Peyer's patch (tissue), 4 donors: ENCODE results near the gene SLAMF9.

ENCODE experiments used
- POLR2A ChIP-seq, 2 donors: fragments of 450-650 bp; IDR thresholded peaks; one replicate each; pipeline ENCODE4 v1.5.1; 2017; ENCODE audit warnings: antibody characterized with exemption in 2 of 2, mild to moderate bottlenecking in 2 of 2, moderate library complexity in 2 of 2
- TF ChIP-seq, protein P1 (sequence below), 6 experiments: fragments of 450-650 bp in 4 of 6; fragments of 200-600 bp in 2 of 6; sonication (generic) in 1 of 6; IDR thresholded peaks; one replicate each; pipeline ENCODE4 v1.5.1; 2017 to 2019; ENCODE audit warnings: antibody characterized with exemption in 6 of 6, mild to moderate bottlenecking in 3 of 6, moderate library complexity in 1 of 6

DNA sequence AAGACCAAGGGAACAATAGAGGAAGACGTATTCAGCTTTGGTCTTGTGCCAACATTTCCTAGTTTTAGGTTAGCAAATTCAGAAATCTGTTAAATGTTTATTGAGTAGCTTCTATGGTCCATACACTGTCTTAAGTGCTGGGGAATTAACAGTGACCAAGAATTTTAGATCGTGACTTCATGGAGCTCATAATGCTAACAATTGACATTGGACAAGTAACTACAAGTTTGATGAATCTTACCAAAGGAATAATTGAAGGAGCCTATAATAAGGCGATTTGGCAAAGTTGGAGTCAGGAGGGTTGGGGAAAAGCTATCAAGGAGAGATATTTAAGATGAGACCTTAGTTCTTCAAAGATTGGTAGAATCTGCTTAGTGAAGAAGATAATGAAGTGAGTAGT lies 1.4 kb upstream of the SLAMF9 start:
- TF ChIP-seq, protein P1, sequence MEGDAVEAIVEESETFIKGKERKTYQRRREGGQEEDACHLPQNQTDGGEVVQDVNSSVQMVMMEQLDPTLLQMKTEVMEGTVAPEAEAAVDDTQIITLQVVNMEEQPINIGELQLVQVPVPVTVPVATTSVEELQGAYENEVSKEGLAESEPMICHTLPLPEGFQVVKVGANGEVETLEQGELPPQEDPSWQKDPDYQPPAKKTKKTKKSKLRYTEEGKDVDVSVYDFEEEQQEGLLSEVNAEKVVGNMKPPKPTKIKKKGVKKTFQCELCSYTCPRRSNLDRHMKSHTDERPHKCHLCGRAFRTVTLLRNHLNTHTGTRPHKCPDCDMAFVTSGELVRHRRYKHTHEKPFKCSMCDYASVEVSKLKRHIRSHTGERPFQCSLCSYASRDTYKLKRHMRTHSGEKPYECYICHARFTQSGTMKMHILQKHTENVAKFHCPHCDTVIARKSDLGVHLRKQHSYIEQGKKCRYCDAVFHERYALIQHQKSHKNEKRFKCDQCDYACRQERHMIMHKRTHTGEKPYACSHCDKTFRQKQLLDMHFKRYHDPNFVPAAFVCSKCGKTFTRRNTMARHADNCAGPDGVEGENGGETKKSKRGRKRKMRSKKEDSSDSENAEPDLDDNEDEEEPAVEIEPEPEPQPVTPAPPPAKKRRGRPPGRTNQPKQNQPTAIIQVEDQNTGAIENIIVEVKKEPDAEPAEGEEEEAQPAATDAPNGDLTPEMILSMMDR (IDR thresholded peaks at IDR 0.05): no peak
- no peak for TF ChIP-seq POLR2A (IDR thresholded peaks at IDR 0.05)
